GM12891 (cell line): Measurements from ENCODE around the gene ALPG.

Experiments
- PAX5 ChIP-seq: IDR thresholded peaks from 2 replicates; pipeline ENCODE4 v1.6.1; 2011; ENCODE audit warnings: low read length, moderate library complexity, mild to moderate bottlenecking; ENCODE audit not compliant: insufficient read depth, severe bottlenecking
- POLR2A ChIP-seq: IDR thresholded peaks from 2 replicates; pipeline ENCODE4 v1.6.1; 2011; ENCODE audit warnings: low read depth, low read length, control low read depth
- POLR2AphosphoS5 ChIP-seq: IDR thresholded peaks from 2 replicates; pipeline ENCODE4 v1.6.1; 2011; ENCODE audit warnings: low read depth, low read length, control low read depth
- SPI1 ChIP-seq: IDR thresholded peaks from 2 replicates; pipeline ENCODE4 v1.6.1; 2011; ENCODE audit warnings: low read depth, low read length, control low read depth

- TF ChIP-seq POLR2AphosphoS5: no peak
- no peak for TF ChIP-seq POLR2A
- TF ChIP-seq PAX5: no peak
- no peak for TF ChIP-seq SPI1
Measured at GRCh38 chr2:232447638-232448303, 41.1 kb downstream of the ALPG start.
